Prostate gland (tissue), 2 donors: ENCODE data around the gene NBAS.

ENCODE experiments used
- CTCF ChIP-seq, 4 experiments: fragments of 200-600 bp in 2 of 4; fragments of 450-650 bp in 2 of 4; sonication (generic) in 2 of 4; IDR thresholded peaks; 1 replicate in 3 of 4; 2 replicates in 1 of 4; pipeline ENCODE4 v1.5.1; 2016 to 2019; ENCODE audit warnings: antibody characterized with exemption in 4 of 4, mild to moderate bottlenecking in 2 of 4, moderate library complexity in 2 of 4
- POLR2A ChIP-seq: fragments of 450-650 bp; IDR thresholded peaks from one replicate; pipeline ENCODE4 v1.6.1; 2016; ENCODE audit warnings: antibody characterized with exemption, mild to moderate bottlenecking
- POLR2AphosphoS5 ChIP-seq: sonication (generic); formaldehyde crosslinking; IDR thresholded peaks from one replicate; pipeline ENCODE4 v1.6.1; 2017; ENCODE audit warnings: antibody characterized with exemption

- TF ChIP-seq POLR2A (no peak), CTCF (IDR thresholded peaks at IDR 0.05) (no peak), POLR2AphosphoS5 (no peak)
Measured at GRCh38 chr2:15383695-15384350, 177.3 kb downstream of the NBAS start.
